Posterior vena cava (tissue), 2 donors: ENCODE results near the gene IFITM1. TPM values are rescaled to one million over a fixed set of nuclear protein-coding genes. Genes with fewer than 3 reads are reported as not detected.

Source experiments
- DNase-seq: peaks from one replicate; pipeline ENCODE4 v3.0.0-alpha.2; 2020; ENCODE audit warnings: low spot score
- intact Hi-C, 2 donors: fragments of 100-400 bp; cut with DNase I; formaldehyde crosslinking; loops; one replicate each; pipeline versions ENCODE4 v1.14.1 to v1.14.2; 2022 to 2023
- total RNA-seq, 2 donors: library from RNA; stranded (reverse); fragmentation: NEBNext Ultra II Directional; extraction: Animal tissue kit (Norgen Biotek cat#: 25700); gene quantifications; one replicate each; pipeline ENCODE4 v1.2.1, GENCODE V29; 2021
- donor health status: DM: yes; HTN: yes; CAD: no.
- donor health status: DM: yes; HTN: yes; CAD: no.

IFITM1 gene
- total RNA-seq, 2 donors from 2014 or later: 205 to 275 TPM

DNA sequence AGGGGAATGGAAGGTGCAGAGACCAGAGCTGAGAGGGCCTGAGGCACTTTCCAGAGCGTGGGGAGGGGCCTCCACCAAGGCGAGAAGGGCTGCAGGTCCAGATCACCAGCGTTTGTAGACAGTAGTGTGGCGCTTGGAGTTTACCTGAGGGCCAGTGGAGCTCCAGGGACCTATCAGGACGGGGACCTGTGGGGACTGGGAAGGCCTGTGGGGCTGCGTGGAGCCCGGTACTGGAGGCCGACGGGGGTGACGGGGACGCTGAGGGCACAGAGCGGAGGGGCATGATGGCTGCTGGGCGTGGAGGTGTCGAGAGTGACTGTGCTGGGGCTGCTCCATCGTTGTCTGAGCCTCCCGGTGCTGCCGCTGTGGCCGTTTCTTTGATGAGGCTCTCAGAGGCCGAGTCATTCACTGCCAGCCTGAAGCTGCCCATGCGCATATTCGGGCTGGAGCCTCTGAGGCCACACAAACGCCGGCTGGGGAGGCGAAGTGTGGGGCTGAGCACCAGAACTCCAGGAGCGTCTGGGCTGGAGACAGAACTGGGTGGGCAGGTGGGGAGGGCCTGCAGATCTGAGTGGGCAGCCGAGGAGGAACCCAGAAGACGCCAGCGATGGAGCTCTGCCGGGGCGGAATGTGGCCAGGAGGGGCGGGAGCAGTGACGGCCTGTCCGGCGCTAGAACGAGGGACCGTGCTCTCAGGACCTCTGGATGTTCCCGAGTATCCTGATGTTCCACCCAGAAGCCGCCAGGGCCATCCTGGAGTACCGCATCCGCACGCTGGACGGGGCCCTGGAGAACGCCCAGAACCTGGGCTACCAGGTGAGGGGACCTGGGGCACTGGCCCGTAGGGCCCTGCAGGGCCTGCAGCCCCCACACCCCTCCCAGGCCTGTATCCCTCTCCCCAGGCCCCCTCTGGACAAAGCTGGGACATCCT, 22.3 kb upstream of the IFITM1 start:
- peak; percentile 77 for DNase-seq
- intact Hi-C loops: no loop called here

DNA sequence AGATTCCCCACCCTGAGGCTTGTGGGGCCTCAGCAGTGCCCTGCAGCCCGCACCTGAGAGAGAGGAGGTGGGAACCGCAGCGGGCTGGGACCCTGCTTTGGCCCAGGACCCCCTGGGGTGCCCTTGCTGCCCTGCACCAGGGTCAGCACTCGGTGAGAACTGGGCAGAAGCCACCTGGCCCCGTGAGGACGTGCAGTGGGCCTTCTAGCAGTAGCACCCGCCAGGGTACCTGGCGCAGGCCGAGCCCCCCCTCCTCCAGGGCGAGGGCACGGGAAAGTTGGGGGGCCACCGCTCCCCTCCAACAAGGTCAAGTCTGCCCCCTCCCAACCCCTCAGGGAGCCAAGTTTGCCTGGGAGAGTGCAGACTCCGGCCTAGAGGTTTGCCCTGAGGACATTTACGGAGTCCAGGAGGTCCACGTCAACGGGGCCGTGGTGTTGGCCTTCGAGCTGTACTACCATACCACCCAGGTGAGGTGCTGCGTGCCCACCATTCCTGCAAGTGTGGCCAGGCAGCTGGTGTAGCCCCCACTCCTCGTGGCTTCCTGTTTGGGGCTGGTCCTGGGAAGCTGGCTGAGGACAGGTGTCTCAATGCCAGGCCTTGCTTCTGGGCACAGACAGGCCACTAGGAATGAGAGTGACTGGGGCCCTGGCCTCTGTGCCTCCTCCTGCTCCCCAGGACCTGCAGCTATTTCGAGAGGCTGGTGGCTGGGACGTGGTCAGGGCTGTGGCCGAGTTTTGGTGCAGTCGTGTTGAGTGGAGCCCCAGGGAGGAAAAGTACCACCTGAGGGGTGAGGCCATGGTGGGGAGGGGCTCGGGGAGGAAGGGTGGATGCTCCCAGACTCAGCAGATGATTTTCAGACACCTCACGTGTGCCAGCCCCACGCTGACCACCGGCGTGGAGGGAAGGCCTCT, 21.4 kb upstream of the IFITM1 start:
- intact Hi-C loops: no loop called here
- peak; percentile 71 for DNase-seq

DNA sequence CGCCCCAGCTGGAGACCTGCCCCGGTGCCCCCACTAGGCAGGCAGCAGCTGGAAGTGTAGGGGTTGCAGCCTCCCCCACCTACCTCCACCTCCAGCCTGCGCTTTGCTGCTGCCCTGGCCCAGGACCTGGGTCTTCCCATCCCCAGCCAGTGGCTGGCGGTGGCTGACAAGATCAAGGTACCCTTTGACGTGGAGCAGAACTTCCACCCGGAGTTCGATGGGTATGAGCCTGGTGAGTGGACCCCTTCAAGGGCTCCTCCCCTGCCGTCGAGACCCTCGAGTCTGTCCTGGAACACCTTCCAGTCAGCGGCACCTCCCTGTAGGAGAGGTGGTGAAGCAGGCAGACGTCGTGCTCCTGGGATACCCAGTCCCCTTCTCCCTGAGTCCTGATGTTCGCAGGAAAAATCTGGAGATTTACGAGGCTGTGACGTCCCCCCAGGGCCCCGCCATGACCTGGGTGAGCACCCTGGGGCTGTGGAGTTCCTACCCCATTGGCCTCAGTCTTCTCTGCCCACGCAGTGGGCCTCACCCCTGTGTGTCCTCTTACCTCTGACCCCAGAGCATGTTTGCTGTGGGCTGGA, 20.5 kb upstream of the IFITM1 start:
- peak; percentile 74 for DNase-seq
- intact Hi-C loops: no loop called here

DNA sequence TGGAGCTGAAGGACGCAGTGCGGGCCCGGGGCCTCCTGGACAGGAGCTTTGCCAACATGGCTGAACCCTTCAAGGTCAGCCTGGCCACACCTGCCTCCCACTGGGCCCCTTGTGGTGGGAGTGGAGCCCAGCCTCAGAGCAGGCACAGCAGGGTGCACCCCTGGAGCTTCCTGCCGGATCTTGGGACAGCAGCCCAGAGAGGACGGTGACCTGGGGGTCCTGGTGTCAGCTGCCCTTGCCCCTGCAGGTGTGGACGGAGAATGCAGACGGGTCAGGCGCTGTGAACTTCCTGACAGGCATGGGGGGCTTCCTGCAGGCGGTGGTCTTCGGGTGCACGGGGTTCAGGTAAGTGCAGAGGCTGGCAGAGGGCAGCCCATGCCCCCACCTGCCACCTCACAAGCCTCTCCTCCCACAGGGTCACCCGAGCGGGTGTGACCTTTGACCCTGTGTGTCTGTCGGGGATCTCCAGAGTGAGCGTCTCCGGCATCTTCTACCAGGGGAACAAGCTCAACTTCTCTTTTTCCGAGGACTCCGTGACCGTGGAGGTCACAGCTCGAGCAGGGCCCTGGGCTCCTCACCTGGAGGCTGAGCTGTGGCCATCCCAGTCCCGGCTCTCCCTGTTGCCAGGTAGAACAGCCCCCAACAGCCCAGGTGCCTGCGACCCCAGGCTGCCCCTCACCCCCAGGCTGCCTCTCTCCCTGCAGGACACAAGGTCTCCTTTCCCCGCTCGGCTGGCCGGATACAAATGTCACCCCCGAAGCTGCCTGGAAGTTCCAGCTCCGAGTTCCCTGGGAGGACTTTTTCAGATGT, 19.8 kb upstream of the IFITM1 start:
- intact Hi-C loops: no loop called here
- peak; percentile 78 for DNase-seq

DNA sequence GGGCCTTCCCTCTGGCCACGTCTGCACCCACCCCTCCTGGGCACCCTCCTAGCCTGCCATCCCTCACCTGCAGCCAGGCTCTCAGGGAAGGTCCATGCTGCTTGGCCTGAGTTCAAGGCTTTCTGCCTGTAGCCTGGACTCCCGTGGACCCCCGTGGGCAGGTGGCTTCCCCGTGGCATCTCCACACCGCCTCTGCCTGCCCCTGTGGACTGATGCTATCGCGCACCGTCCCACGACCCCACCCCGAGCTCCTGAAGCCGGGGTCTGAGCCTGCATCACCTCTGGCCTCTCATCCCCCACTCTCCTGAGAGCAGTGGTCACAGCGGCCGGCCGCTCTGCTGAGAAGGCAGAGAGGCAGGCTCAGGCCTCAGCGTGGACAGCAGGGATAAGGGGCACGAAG, 19.1 kb upstream of the IFITM1 start:
- intact Hi-C loops: loop anchor here in 1 of 2 donors (5.0 kb wide), 1 partner anchor 208 kb away; no protein-coding TSS in a partner anchor
- peak; percentile 68 for DNase-seq

- DNase-seq: peak; percentile 80
- intact Hi-C loops: loop anchor here in 1 of 2 donors (5.0 kb wide), 1 partner anchor 207 kb away; no protein-coding TSS in a partner anchor
Observed at GRCh38 chr11:295351-296170, 18.3 kb upstream of the IFITM1 start.

GRCh38 chr11:296171-297050, 17.4 kb upstream of the IFITM1 start:
- DNase-seq: peak; percentile 62
- intact Hi-C loops: loop anchor here in 1 of 2 donors (5.0 kb wide), 1 partner anchor 206 kb away; no protein-coding TSS in a partner anchor

DNA sequence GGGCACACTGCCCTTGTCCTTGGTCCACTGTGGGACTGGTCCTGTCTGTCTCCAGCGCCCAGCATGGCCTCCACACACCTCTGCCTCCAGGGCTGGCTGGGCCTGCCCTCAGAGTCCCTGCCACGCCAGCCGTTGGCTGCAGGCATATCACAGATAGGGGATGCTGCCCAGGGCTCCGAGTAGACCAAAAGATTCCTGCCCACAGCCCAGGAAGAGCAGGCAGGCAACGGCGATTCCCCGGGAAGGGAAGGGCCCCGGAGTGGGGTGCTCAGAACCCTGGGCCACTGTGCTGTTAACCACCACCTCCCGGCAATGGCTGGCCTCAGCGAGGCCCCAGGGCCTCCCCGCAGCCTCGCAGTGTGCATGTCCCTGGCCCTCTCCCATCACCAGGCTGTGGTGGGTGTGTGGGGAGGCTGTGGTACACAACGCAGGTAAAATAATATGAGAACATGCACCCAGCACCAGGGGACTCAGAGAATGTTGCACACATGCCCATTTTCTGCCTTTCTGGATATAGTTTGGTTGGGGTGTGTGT, 16.7 kb upstream of the IFITM1 start:
- intact Hi-C loops: loop anchor here in 1 of 2 donors (5.0 kb wide), 1 partner anchor 205 kb away; no protein-coding TSS in a partner anchor
- peak; percentile 78 for DNase-seq

- intact Hi-C loops: loop anchor here in 1 of 2 donors (5.0 kb wide), 1 partner anchor 205 kb away; no protein-coding TSS in a partner anchor
- DNase-seq: peak; percentile 83
Observed at GRCh38 chr11:297586-298405, 16.0 kb upstream of the IFITM1 start.

DNA sequence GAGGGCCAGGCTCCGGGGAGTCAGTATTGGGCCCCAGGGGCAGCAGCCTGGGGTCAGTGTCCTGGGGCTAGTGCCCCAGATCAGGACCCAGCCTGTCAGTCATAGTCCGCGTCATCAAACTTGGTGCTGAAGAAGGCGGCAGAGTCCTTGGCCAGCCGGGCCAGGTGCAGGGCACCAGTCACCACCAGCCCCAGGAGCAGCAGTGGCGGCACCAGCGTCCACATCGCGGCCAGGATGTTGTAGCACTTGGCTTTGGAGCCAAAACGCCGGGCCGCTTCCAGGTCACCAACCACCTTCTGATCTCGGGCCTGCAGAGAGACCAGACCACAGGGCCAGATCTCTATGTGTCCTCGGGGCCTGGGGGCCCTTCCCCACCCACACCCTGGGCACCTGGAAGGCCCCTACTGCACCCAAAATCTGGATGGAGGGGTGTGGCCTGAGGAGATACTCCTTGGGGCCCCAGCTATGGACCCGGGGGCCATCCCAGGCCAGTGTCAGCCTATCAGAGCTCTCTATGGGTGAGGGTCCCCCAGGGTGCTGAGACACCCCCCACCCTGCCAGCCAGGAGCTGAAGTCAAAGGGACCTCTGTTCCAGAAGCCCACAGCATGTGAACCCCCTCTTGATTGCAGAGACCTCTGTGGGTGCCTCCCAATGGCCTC, 15.3 kb upstream of the IFITM1 start:
- intact Hi-C loops: loop anchor here in 1 of 2 donors (5.0 kb wide), 1 partner anchor 204 kb away; no protein-coding TSS in a partner anchor
- peak; percentile 80 for DNase-seq

- intact Hi-C loops: loop anchor here in 1 of 2 donors (5.0 kb wide), 1 partner anchor 203 kb away; no protein-coding TSS in a partner anchor
- DNase-seq: peak; percentile 75
Observed at GRCh38 chr11:299081-299891, 14.6 kb upstream of the IFITM1 start, which contains the start of gene IFITM5. IFITM5 (minus strand) TSS chr11:299526; CDS start chr11:299490, 36 bp downstream.

- intact Hi-C loops: loop anchor here in 1 of 2 donors (5.0 kb wide), 1 partner anchor 202 kb away; no protein-coding TSS in a partner anchor
- peak; percentile 78 for DNase-seq
Observed at GRCh38 chr11:299951-300735, 13.7 kb upstream of the IFITM1 start.

- no peak for DNase-seq
- intact Hi-C loops: no loop called here
Observed at GRCh38 chr11:303363-303762, 10.5 kb upstream of the IFITM1 start.
